Fibroblast of peridontal ligament (primary cell): ENCODE measurements around the gene PCYOX1L.
"Not testable (repeated sequence)": the region's sequence is repeated elsewhere in the genome, so short reads cannot be mapped to it uniquely, and the experiment has no call there.

Experiments
- DNase-seq: peaks from one replicate; pipeline ENCODE4 v3.0.0-alpha.2; 2010; ENCODE audit errors: extremely low read depth

The PCYOX1L gene

DNA sequence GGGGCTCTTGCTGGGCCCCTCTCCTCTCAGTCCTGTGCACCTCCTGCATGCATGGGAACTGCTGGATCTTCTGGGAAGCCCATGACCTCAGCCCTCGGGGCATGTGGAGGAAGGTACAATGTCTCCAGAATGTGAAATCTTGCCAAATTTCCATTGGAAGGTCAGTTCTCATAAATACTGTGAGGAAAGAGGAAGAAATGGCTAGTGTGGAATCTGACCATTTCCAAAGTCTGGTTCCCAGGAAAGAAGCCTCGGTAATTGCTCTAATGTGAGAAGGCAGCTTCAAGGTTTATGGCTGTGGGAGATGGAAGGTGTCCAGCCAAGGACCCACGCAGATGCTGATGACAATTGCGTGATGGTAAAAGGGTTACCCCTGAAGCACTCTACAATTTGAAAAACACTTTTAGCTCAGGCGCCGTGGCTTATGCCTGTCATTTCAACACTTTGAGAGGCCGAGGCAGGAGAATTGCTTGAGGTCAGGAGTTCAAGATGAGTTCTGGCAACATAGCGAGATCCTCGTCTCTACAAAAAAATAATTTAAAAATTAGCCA is 29.3 kb downstream of the PCYOX1L start:
- peak; percentile 89 for DNase-seq

DNA sequence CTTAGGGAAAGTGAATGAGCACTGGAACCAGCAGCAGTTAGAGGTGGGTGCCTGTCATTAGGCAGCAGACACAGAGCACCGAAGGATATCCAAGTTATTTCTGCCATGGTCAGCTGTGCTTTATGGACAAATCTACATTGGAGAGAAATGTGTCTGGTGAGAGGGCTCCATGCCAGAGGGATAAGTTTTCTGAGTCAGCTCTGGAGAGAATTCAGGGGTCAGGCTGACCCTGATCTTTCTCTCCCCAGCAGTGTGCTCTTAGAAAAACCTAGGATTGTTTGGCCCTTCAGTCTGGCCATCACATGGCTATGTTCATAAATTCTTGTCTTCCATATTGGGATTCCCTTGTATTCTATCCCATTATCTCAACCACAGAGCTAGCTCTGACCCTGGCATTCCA is 30.1 kb downstream of the PCYOX1L start:
- DNase-seq, result peak; percentile 80

GRCh38 chr5:149388498-149389190 is 30.8 kb downstream of the PCYOX1L start:
- no peak for DNase-seq

DNA sequence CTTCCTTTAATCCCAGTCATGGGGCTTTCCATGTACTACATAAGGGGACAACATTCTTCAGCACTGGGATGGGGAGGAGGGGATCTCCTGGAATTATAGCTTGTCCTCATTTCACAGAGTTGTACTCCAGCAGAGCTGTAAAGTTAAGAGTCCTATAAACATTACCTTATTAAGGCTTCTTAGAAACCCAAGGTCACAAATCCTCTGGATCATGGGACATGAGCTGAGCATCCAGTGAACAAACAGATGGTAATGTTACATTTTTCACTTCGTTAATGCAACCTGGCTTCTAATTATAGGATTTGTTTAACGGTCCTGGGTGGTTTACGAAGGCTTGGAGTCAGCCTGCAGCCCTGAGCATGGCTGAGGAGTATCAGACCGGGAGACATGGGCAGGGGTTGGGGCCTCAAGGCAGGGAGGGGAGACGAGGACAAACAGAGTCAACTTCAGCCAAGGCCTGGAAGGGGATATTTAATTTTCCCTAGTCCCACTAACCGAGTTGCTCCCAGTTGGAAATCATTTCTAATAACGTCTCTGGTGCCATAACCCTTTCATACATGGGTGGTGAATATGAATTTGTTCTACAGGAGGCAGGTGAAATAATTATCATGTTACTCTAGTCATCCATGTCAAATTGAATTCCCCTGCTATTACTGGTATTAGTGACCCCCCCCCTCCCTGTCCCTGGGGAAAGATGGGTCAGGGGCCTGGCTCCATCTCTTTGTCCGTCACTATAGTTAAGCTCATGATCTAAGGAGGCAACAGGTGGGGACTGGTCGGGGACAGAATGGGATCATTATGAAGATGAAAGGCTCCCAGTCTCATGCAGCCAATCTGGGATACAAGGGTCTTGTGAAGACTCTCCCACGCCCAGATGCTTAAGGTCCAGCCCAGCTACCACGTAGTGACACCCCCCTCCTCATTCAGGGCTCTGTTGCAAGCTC is 32.0 kb downstream of the PCYOX1L start:
- DNase-seq, result no peak

DNA sequence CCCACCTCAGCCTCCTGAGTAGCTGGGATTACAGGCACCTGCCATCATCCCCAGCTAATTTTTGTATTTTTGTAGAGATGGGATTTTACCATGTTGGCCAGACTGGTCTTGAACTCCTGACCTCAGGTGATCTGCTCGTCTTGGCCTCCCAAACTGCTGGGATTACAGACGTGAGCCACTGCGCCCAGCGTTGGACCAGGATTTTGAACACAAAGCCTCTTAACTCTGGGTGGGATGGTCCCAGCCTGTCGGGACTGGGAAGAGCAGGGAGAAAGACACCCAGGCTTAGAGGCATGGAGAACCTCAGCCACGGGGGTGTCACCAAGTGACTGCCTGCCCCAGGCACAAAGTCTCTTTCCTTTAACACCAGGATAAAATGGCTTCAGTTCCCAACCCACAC is 33.2 kb downstream of the PCYOX1L start:
- DNase-seq, result not testable (repeated sequence)

DNA sequence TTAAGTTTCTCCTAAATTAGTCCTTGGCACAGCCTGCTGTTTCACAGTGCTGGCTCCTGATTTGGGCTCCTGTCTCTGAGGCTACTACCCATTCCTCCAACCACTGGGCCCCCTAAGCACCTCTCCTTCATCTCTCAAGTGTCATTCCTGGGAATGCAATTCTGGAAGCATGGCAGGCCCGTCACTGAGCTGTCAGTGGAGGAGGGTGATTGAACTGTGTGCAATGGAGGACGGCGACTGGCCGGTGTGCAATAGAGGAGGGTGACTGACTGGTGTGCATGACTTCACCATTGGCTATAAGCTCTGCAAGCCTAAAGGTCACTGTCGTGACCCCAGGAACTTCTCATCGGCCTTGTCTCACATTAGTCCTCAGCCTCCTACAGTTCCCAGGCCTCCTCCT is 33.7 kb downstream of the PCYOX1L start:
- DNase-seq, result no peak

- peak; percentile 55 for DNase-seq
Measured at GRCh38 chr5:149392718-149393117, 34.9 kb downstream of the PCYOX1L start.

DNA sequence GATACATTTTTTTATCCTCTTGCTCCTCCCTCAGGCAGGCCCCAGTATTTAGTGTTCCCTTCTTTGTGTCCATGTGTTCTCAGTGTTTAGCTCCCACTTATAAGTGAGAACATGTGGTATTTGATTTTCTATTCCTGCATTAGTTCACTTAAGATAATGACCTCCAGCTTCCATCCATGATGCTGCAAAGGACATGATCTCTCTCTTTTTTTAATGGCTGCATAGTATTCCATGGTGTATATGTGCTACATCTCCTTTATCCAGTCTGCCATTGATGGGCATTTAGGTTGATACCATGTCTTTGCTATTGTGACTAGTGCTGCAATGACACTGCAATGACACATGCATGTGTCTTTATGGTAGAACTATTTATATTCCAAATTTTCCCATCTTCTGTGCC is 37.1 kb downstream of the PCYOX1L start:
- not testable (repeated sequence) for DNase-seq

DNA sequence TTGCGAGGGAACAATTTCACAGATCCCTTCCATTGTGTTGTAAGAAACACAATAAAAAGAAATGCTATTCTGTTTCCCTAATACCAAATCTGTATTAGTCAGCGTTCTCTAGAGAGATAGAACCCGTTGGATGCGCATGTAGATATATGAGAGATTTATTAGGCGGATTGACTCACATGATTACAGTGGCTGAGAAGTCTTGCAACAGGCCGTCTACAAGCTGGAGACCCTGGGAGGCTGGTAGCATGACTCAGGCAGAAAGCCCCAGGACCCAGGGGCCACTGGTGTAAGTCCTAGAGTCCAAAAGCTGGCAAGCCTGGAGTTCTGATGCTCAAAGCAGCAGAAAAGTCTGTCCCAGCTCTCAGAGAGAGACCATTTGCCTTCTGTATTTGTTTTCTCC is 39.7 kb downstream of the PCYOX1L start:
- peak; percentile 95 for DNase-seq

GRCh38 chr5:149398747-149399266 is 41.0 kb downstream of the PCYOX1L start:
- not testable (repeated sequence) for DNase-seq

- DNase-seq, result no peak
Measured at GRCh38 chr5:149399775-149400174, 41.9 kb downstream of the PCYOX1L start.

DNA sequence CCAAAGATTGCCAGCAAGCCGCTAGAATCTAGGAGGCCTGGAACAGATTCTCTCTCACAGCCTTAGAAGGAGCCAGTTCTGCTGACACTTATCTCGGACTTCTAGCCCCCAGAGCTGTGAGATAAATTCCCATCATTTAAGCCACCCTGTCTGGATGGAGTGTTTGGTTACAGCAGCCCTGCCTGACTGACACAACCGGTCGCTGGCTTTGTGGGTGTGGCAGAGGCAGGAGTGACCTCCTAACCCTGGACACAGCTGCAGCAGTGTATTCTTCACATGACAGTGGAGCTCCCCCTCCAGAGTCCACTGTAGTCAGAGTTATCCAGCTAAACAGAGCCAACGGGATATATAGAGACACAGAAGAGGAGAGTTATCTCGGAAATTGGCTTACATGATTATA is 42.5 kb downstream of the PCYOX1L start:
- no peak for DNase-seq

GRCh38 chr5:149401051-149401450 is 43.2 kb downstream of the PCYOX1L start:
- no peak for DNase-seq

DNA sequence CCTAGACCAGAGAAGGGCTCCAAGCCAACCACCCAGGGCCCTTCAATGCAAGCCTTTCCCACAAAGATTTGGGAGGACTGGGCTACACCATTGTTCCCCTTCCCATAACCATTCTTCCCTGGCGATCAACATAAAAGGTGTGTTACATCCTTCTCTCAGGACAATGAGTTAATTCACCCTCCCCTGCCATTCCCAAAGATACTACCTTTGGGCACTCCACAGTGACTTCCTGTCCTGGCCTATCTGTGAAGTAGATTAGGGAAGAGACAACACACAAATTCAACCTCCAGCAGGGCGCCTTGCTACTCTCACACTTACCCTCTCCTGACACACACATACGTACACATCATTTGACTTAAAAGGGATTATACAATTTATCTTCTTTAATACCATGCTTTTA is 44.4 kb downstream of the PCYOX1L start:
- DNase-seq, result no peak

GRCh38 chr5:149403923-149404745 is 46.3 kb downstream of the PCYOX1L start:
- peak; percentile 93 for DNase-seq

- peak; percentile 86 for DNase-seq
Measured at GRCh38 chr5:149404746-149405549, 47.1 kb downstream of the PCYOX1L start.

GRCh38 chr5:149405550-149406202 is 47.8 kb downstream of the PCYOX1L start:
- no peak for DNase-seq

GRCh38 chr5:149406203-149406978 is 48.5 kb downstream of the PCYOX1L start:
- DNase-seq, result peak; percentile 98

DNA sequence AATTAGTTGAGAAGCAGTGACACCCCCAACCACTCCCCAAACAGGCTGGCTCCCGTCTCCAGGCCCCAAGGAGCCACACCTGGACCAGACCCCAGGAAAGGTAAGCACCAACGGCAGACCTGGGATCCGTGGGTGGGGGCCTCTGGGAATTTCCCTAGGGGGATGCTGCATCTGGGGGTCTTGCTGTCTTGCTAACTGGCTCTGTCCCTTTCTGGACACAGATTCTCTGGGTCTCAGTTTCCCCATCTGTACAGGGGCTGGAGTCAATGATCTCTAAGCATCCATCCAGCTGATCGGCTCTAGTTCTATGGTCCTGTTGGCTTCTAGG is 49.1 kb downstream of the PCYOX1L start:
- no peak for DNase-seq
